Suppressor macrophage treated with lipopolysaccharide for 4 hours (primary cell): ENCODE measurements around the gene GMEB2.

Experiments
- DNase-seq: peaks from one replicate; pipeline ENCODE4 v3.0.0-alpha.2; 2020

The GMEB2 gene

DNA sequence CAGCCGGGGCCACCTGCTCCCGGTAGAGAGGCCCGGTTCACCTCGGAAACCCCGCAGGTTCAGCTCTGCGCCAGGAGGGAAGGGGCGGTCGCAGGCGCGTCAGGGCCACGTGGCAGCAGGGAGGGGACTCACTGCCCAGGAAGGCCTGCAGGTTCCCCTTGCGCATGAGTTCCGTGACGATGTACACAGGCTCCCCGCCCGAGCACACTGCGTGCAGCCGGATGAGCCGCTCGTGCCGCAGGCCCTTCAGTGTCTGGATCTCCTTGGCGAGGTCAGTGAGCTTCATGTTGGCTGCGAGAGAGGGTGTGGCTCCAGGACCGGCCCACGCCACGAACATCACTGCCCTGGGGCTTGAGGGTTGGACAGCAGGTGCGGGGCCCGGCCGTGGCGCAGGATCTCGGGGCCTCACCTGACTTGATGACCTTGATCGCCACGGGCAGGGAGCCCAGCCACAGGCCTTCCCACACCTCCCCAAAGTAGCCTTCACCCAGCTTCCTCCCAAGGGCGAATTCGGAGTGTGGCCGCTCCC lies 84.8 kb downstream of the GMEB2 start:
- no peak for DNase-seq

DNA sequence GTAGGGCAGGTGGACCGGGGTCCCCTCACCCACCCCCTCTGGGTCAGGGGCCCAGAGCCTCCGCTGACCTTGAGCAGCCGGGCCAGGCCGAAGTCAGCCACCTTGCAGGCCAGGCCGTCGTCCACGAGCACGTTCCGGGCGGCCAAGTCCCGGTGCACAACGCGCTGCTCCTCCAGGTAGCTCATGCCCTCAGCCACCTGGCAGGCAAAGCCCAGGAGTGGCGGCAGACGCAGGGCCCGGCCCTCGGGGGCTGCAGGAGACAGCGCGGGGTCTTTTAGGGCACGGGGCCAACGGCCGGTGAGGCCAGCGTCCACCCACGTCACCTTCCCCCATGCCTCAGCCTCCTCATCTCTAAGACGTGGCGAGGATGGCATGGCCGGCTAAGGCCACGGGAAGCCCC lies 85.5 kb downstream of the GMEB2 start:
- no peak for DNase-seq

DNA sequence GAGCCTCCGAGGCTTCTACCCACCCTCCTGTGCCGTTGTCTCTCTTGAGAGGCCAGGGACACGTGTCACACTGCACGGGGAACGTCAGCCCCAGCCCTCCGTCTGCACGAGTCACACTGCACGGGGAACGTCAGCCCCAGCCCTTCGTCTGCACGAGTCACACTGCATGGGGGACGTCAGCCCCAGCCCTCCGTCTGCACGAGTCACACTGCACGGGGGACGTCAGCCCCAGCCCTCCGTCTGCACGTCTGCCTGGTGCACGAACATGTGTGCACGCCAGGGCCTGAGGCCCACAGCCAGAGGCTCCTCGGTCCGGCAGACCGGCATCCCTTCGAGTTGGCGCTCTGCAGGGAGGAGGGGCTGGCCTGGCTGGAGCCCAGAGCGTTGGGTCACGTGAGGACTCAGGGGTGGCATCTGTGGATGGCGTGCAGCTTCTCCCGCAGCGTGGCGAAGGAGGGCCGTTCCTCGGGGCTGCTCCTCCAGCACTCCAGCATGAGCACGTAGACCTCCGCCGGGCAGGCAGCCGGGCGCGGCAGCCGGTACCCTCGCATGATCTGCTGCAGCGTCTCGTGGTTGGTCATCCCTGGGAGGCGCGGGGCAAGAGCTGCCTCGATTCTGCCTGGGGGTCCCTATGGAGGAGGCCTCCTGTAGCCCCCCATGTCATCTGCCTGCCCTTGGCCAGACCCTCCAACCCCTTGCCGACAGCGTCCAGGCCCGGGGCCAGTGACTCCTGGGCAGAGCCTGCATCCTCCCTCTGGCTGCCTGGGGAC lies 86.3 kb downstream of the GMEB2 start:
- peak; percentile 35 for DNase-seq

DNA sequence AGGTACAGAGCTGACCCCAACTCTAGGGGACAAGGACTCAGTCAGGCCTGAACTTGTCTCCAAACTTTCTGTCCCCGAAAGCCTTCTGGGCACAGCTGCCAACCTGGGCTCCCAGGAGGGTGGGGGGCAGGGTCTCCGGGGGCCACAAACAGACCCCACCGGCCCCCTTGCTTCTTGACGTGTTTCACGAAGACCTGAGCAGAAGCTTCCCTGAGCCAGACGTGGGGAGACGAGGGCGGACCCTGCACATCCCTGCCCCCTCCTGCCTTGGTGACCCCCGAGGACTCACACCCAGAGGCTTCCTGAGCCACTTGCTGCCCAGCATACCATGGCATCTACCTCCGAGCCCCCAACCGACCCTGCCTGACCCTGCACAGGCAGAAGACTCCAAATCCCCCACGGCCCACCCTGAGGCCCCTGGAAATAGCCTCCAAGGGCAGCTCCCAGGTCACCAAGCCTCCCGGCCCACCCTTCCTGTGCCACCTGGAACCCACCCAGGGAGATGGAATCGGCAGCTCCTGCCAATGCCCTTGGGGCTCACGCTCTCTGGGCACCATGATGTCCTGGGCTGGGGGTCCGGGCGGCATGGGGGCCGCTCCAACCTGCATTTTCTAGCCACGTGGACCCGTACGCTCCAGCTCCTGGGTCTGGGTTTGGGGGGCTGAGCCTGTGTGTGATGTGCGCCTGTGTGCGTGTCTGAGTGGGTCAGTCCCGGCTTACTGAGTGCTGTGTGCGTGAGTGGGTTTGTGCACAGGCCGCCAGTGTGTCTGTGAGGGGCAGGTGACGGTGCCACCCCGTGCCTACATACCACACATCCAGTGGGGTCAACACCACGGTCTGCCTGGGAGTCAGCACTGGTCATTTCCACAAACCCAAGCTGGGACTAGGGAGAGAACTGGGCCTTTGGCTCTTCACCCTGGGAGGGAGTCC lies 87.2 kb downstream of the GMEB2 start:
- DNase-seq: no peak

DNA sequence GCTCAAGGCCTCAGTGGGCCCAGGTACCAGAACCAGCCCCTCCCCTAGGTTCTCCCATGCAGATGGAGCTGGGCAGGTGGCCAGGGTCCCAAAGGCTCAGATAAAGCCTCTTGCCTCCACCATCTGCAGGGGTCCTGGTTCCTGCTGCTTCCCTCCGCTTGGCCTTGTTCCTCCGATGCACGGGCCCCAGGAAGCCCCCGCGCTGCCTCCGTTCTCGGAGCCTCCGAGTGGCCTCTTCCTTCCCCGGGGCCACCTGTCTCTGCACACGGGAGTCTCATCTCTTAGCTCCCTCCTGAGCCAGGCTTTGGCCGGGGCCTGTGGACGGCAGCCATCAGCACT lies 87.8 kb downstream of the GMEB2 start:
- no peak for DNase-seq

DNA sequence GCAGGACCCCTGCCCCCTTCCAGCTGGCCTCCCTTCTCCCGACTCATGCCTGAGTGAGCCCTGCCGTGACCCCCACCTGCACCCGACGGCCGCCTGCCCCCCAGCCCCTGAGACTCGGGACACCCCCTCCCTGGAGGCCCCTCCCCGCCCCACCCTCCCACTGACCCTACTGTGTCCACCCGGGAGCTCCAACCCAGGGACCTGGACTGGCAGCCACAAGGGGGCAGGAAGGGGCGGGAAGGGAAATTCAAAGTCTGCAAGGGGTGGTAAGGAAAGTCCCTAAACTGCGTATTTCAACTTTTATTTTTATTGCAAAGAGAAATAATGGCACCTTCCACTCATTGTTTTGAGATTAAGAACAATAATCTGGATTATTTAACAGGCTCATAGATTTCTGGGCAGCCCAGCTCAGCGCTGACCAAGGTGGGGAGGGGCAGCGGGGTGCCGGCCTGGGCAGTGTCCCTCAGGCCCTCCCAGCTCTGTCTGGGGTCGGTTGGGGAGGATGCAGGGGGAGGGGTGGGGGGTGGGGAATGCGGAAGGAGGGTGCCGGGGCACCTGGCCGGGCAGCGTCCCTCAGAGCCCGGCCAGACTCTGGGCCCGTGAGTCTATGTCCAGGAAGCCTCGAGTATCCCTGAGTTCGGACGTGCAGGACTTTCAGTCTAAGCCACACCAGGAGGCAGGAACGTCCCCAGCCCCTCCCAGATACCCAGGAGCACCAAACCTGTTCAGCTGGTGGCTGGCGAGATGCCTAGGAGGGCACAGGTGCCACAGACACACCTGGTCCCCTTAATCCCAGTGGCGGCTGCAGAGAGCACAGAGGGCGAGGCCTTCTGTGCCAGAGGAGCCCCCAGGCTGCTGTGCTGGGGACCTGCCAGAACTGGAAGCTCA lies 88.5 kb downstream of the GMEB2 start:
- peak; percentile 59 for DNase-seq
